Tracheal epithelial cell (primary cell): ENCODE data around the gene CCDC24. TPM values are rescaled to one million over a fixed set of nuclear protein-coding genes. Genes with fewer than 3 reads are reported as not detected.

Source experiments
- total RNA-seq: library from RNA; depleted of rRNA; stranded (reverse); fragments of >200 nt; gene quantifications from 2 replicates; pipeline ENCODE4 v1.2.1, GENCODE V29; 2014

Gene CCDC24
- total RNA-seq, result 3.4 and 5.3 TPM in 2 replicates

GRCh38 chr1:43991476-43992231, at the start of gene CCDC24:
Gene CCDC24, plus strand, starts transcription at chr1:43991599. Its CDS starts 280 bp downstream, at chr1:43991879.

GRCh38 chr1:43946236-43947060, 45.0 kb upstream of the CCDC24 start, which contains the start of gene IPO13:
Gene IPO13, plus strand, starts transcription at chr1:43946950. Its CDS starts 651 bp downstream, at chr1:43947601.

GRCh38 chr1:43969746-43970466, 21.5 kb upstream of the CCDC24 start, which contains the start of gene DPH2:
Gene DPH2, plus strand, starts transcription at chr1:43970010. Its CDS starts 166 bp downstream, at chr1:43970176.

GRCh38 chr1:43974443-43975248, 16.8 kb upstream of the CCDC24 start, which contains the start of gene ATP6V0B:
Gene ATP6V0B, plus strand, starts transcription at chr1:43974960. Its CDS starts 81 bp downstream, at chr1:43975041.

GRCh38 chr1:43978551-43979260, 12.7 kb upstream of the CCDC24 start, which contains the start of gene B4GALT2:
Gene B4GALT2, plus strand, starts transcription at chr1:43979210. Its CDS starts 1,951 bp downstream, at chr1:43981161.

GRCh38 chr1:44031252-44032169, 40.1 kb downstream of the CCDC24 start, which contains the start of gene SLC6A9:
Gene SLC6A9, minus strand, starts transcription at chr1:44031462. Its CDS starts 7,185 bp downstream, at chr1:44024277.

Other genes starting within 250 kb of the CCDC24 start
- 30.6 and 37.7 TPM in 2 replicates for gene ARTN, start 57.8 kb upstream of the CCDC24 start, total RNA-seq
- gene IPO13, start 44.6 kb upstream of the CCDC24 start, total RNA-seq, result 25.4 and 30.6 TPM in 2 replicates
- gene DPH2, start 21.6 kb upstream of the CCDC24 start, total RNA-seq, result 27.7 and 29.4 TPM in 2 replicates
- 187 and 208 TPM in 2 replicates for gene ATP6V0B, start 16.6 kb upstream of the CCDC24 start, total RNA-seq
- 104 and 123 TPM in 2 replicates for gene B4GALT2, start 12.4 kb upstream of the CCDC24 start, total RNA-seq
- gene SLC6A9, start 39.9 kb downstream of the CCDC24 start, total RNA-seq, result 11.9 and 14.7 TPM in 2 replicates
- gene KLF17, start 127.2 kb downstream of the CCDC24 start, total RNA-seq, result 0.24 TPM in 1 of 2 replicates, not detected in the other
- not detected in 2 replicates for gene KLF18, start 150.0 kb downstream of the CCDC24 start, total RNA-seq
- 9.2 and 11.9 TPM in 2 replicates for gene DMAP1, start 221.9 kb downstream of the CCDC24 start, total RNA-seq